Caco-2 (cell line): ENCODE results near the gene CLEC1A. TPM values are rescaled to one million over a fixed set of nuclear protein-coding genes. Genes with fewer than 3 reads are reported as not detected.

Experiments used
- BruUV-seq: library from RNA; stranded (reverse); fragments of 400-500 nt; replicated peaks from 2 replicates; lab custom pipeline; 2021; lab: Mats Ljungman, UMichigan
- CTCF ChIA-PET: fragments of 300-600 bp; sonication (Branson Sonifier 250); formaldehyde crosslinking; loops from one replicate; lab custom pipeline; 2022; ENCODE audit warnings: antibody characterized with exemption; lab: Charles Lee
- POLR2A ChIA-PET: fragments of 300-600 bp; sonication (Branson Sonifier 250); formaldehyde crosslinking; loops from one replicate; lab custom pipeline; 2022; ENCODE audit warnings: antibody characterized with exemption; lab: Charles Lee
- DNase-seq, 2 experiments: peaks; one replicate each; pipeline versions ENCODE4 v3.0.0 to v3.0.0-alpha.2; 2020 to 2022
- H3K27me3 ChIP-seq: replicated peaks from 2 replicates; pipeline ENCODE4 v1.6.0; 2011; ENCODE audit warnings: low read length; ENCODE audit not compliant: control insufficient read depth, insufficient read depth
- H3K36me3 ChIP-seq: 2 replicates; pipeline ENCODE4 v1.5.1; 2011; ENCODE audit warnings: low read length; ENCODE audit not compliant: control insufficient read depth, insufficient read depth
- H3K4me1 ChIP-seq: fragments of 250-450 bp; sonication (Bioruptor Pico); 2 replicates; pipeline ENCODE4 v1.5.1; 2020; ENCODE audit warnings: mild to moderate bottlenecking
- H3K4me3 ChIP-seq: 2 replicates; pipeline ENCODE4 v1.5.1; 2011; ENCODE audit warnings: low read depth, mild to moderate bottlenecking, control low read depth, low read length
- H3K9me3 ChIP-seq: fragments of 250-450 bp; sonication (Bioruptor Pico); 2 replicates; pipeline ENCODE4 v1.5.1; 2020; ENCODE audit warnings: mild to moderate bottlenecking, moderate library complexity
- H3K27ac Mint-ChIP-seq: one replicate; pipeline ENCODE4 v1.8.0; 2022; ENCODE audit warnings: mixed read lengths; ENCODE audit not compliant: unreplicated experiment
- H3K27me3 Mint-ChIP-seq: one replicate; pipeline ENCODE4 v1.8.0; 2022; ENCODE audit warnings: mixed read lengths; ENCODE audit not compliant: insufficient read depth, unreplicated experiment
- H3K36me3 Mint-ChIP-seq: one replicate; pipeline ENCODE4 v1.8.0; 2022; ENCODE audit warnings: mild to moderate bottlenecking, mixed read lengths; ENCODE audit not compliant: insufficient read depth, unreplicated experiment
- H3K4me1 Mint-ChIP-seq: one replicate; pipeline ENCODE4 v1.8.0; 2022; ENCODE audit warnings: low read depth, mixed read lengths; ENCODE audit not compliant: unreplicated experiment
- H3K4me3 Mint-ChIP-seq: one replicate; pipeline ENCODE4 v1.8.0; 2022; ENCODE audit warnings: mild to moderate bottlenecking, moderate library complexity, mixed read lengths; ENCODE audit not compliant: unreplicated experiment
- H3K9me3 Mint-ChIP-seq: one replicate; pipeline ENCODE4 v1.8.0; 2022; ENCODE audit warnings: mixed read lengths; ENCODE audit not compliant: unreplicated experiment
- CTCF ChIP-seq, 2 experiments: fragments of 200-600 bp in 1 of 2; IDR thresholded peaks; 1 replicate in 1 of 2; 2 replicates in 1 of 2; pipeline versions ENCODE4 v1.5.1 to v1.8.0; 2011 to 2022; ENCODE audit warnings: antibody characterized with exemption in 1 of 2, control low read depth in 1 of 2, inconsistent platforms in 1 of 2, low read depth in 1 of 2, low read length in 1 of 2, mild to moderate bottlenecking in 1 of 2, moderate library complexity in 1 of 2; ENCODE audit not compliant: insufficient read depth in 1 of 2, severe bottlenecking in 1 of 2, unreplicated experiment in 1 of 2
- intact Hi-C: fragments of 100-400 bp; cut with micrococcal nuclease; formaldehyde crosslinking; loops from one replicate; pipeline ENCODE4 v1.10.0; 2022; ENCODE audit not compliant: unreplicated experiment
- total RNA-seq: library from RNA; stranded (reverse); gene quantifications from 2 replicates; pipeline ENCODE4 v1.2.3, GENCODE V29; 2022

CLEC1A gene
- total RNA-seq, 1 experiment from 2014 or later: not detected

DNA sequence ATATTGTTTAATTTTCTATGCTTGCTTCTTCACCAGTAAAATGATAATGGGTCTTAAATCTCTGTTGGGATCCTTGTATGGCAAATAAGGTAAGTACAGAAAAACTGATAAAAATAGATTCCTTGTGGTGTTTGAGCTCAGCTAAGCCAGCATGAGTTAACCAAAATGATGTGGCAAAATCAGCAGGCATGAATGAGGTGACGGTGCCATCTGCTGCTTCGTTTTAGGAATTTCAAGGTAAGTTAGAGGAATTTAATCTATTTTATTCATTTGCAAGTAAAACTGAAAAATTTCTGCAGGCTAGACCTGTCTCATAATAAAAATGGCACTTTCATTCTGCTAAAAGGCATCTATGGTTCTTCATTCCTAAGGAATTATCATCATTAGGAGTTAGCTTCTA lies 41.2 kb upstream of the CLEC1A start:
- no TSS peak for BruUV-seq
- H3K4me1 Mint-ChIP-seq: no peaks in the 10 kb centered on the region
- intact Hi-C loops: loop anchor here (1.0 kb wide), 3 partner anchors 106 to 390 kb away; partner anchors contain the start of gene CLEC12B
- Histone ChIP-seq H3K36me3 (no peaks in the 10 kb centered on the region), H3K27me3 (no peaks in the 10 kb centered on the region), H3K4me3 (no peak overlapping the region), H3K9me3 (no peaks in the 10 kb centered on the region), H3K4me1 (no peaks in the 10 kb centered on the region)
- POLR2A ChIA-PET: no interaction called here
- TF ChIP-seq CTCF (IDR thresholded peaks at IDR 0.05; ENCODE audit: insufficient read depth in 1 of 2, low read depth in 1 of 2, low read length in 1 of 2, severe bottlenecking in 1 of 2, unreplicated experiment in 1 of 2): peak; percentile 59 to 80
- CTCF ChIA-PET: interaction anchor here (0.6 to 3.1 kb wide), 10 partner anchors 36 to 397 kb away, joined by 3 to 46 read pairs (median 3); partner anchors contain the start of gene CLEC12B
- H3K9me3 Mint-ChIP-seq: no peaks in the 10 kb centered on the region
- no peak overlapping the region for H3K27ac Mint-ChIP-seq
- peak in 1 of 2 experiments; percentile 61 for DNase-seq
- no peak overlapping the region for H3K4me3 Mint-ChIP-seq
- H3K27me3 Mint-ChIP-seq: peaks cover 3% of the 10 kb centered on the region
- H3K36me3 Mint-ChIP-seq: no peaks in the 10 kb centered on the region

- H3K4me3 ChIP-seq: no peak overlapping the region
- Mint-ChIP-seq H3K4me1 (no peaks in the 10 kb centered on the region), H3K9me3 (no peaks in the 10 kb centered on the region), H3K4me3 (no peak overlapping the region), H3K27me3 (peaks cover 5% of the 10 kb centered on the region), H3K36me3 (no peaks in the 10 kb centered on the region), H3K27ac (no peak overlapping the region)
- BruUV-seq: no TSS peak
- H3K4me1 ChIP-seq: no peaks in the 10 kb centered on the region
- DNase-seq: no peak
- no peaks in the 10 kb centered on the region for H3K27me3 ChIP-seq
- no peaks in the 10 kb centered on the region for H3K9me3 ChIP-seq
- intact Hi-C loops: no loop called here
- H3K36me3 ChIP-seq: no peaks in the 10 kb centered on the region
- TF ChIP-seq CTCF (IDR thresholded peaks at IDR 0.05; ENCODE audit: insufficient read depth in 1 of 2, low read depth in 1 of 2, low read length in 1 of 2, severe bottlenecking in 1 of 2, unreplicated experiment in 1 of 2): no peak
- ChIA-PET CTCF (interaction anchor here (0.6 to 1.0 kb wide), 3 partner anchors 16 to 488 kb away, joined by 3 to 4 read pairs (median 3); partner anchors contain the start of gene CLEC12B), POLR2A (no interaction called here)
Measured at GRCh38 chr12:10136637-10137205, 37.9 kb upstream of the CLEC1A start.

- Histone ChIP-seq H3K4me1 (no peaks in the 10 kb centered on the region), H3K36me3 (no peaks in the 10 kb centered on the region), H3K4me3 (no peak overlapping the region), H3K27me3 (no peaks in the 10 kb centered on the region), H3K9me3 (no peaks in the 10 kb centered on the region)
- intact Hi-C loops: no loop called here
- no peak for TF ChIP-seq CTCF (IDR thresholded peaks at IDR 0.05; ENCODE audit: insufficient read depth in 1 of 2, low read depth in 1 of 2, low read length in 1 of 2, severe bottlenecking in 1 of 2, unreplicated experiment in 1 of 2)
- ChIA-PET POLR2A (no interaction called here), CTCF (interaction anchor here (0.6 kb wide), 1 partner anchor 10 kb away, joined by 6 read pairs; no protein-coding TSS in a partner anchor)
- peaks cover 5% of the 10 kb centered on the region for H3K27me3 Mint-ChIP-seq
- no TSS peak for BruUV-seq
- H3K9me3 Mint-ChIP-seq: no peaks in the 10 kb centered on the region
- no peak overlapping the region for H3K4me3 Mint-ChIP-seq
- H3K4me1 Mint-ChIP-seq: no peaks in the 10 kb centered on the region
- no peak for DNase-seq
- no peak overlapping the region for H3K27ac Mint-ChIP-seq
- no peaks in the 10 kb centered on the region for H3K36me3 Mint-ChIP-seq
Measured at GRCh38 chr12:10135126-10135525, 36.3 kb upstream of the CLEC1A start.
